C4-2B (cell line): Measurements from ENCODE around the gene ARHGAP4.

Source experiments
- ZFX ChIP-seq: fragments of 450-650 bp; IDR thresholded peaks from 2 replicates; pipeline ENCODE4 v1.6.1; 2017
- TF ChIP-seq, protein P1 (sequence below): fragments of 450-650 bp; conservative IDR thresholded peaks from 2 replicates; pipeline ENCODE4 v1.5.1; 2017; ENCODE audit warnings: mild to moderate bottlenecking

- TF ChIP-seq, protein P1, sequence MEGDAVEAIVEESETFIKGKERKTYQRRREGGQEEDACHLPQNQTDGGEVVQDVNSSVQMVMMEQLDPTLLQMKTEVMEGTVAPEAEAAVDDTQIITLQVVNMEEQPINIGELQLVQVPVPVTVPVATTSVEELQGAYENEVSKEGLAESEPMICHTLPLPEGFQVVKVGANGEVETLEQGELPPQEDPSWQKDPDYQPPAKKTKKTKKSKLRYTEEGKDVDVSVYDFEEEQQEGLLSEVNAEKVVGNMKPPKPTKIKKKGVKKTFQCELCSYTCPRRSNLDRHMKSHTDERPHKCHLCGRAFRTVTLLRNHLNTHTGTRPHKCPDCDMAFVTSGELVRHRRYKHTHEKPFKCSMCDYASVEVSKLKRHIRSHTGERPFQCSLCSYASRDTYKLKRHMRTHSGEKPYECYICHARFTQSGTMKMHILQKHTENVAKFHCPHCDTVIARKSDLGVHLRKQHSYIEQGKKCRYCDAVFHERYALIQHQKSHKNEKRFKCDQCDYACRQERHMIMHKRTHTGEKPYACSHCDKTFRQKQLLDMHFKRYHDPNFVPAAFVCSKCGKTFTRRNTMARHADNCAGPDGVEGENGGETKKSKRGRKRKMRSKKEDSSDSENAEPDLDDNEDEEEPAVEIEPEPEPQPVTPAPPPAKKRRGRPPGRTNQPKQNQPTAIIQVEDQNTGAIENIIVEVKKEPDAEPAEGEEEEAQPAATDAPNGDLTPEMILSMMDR, result no peak
- no peak for TF ChIP-seq ZFX
Observed at GRCh38 chrX:153907456-153907855, 18.6 kb downstream of the ARHGAP4 start.
